SKM-1 (cell line): Measurements from ENCODE around the gene MOB3B.
"Not testable (repeated sequence)": the region's sequence is repeated elsewhere in the genome, so short reads cannot be mapped to it uniquely, and the experiment has no call there.

Experiments
- DNase-seq: peaks from one replicate; lab custom pipeline; 2025; ENCODE audit not compliant: unreplicated experiment; lab: John Stamatoyannopoulos, UW

Gene MOB3B

DNA sequence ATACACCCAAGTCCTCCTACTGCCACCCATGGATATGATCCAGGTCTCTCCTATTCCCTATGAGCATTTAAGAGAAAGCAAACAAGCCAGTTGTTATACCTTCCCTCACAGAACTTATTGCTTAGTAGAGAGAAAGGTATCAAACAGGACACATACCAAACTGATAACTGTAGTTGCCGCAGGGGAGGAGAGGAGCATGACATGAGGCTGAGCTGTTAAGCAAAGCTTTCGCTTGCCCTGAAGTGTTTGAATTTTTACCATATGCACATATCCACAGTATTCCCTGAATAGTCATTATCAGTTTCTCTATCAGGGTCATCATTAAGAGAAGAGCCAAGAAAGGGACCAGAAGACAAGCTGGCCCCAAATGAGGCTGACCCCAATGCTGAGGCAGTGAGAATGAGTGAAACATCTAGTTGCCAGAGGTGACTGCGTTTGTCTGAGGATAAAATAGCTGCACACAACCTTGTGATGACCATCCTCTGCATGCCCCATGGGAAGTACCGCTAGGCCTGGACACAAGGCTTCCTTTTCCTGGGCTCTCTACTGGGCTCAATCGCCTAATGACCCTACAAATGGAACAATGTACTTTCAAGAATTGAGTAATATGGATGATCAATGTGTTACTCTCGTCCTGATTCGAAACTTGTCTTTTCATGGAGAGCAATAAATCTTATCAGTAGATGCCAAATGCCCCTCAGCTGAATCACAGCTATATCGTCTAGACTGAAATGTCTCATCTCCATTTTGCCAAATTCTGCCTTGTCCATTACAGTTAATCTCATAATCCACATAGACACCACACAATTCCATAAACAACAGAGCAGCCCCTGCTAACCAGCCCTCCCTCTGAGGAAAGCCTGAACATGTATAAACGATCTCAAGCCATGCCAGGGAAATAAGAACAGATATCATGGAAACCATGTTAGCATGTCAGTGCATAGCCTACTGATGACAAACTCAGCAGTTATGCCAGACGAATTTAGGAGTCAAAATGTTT lies 9.8 kb downstream of the MOB3B start:
- no peak for DNase-seq

DNA sequence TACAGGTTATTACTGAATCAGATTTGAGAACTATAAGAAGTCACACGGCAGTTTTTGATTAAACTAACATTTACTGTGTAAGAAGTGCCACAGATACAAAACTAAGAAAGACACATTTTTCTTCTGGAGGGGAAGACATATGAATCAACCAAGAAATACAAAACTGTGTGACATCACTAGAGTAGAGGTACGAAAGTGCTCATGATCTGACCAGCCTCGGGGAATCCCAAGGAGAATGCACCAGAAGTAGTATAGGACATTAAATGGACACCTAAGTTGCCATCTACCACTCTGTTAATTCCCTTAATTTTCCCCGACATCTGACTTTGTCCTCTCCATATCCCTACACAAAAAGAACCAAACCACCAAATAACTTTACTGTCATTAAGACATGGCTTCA lies 10.8 kb downstream of the MOB3B start:
- no peak for DNase-seq

DNA sequence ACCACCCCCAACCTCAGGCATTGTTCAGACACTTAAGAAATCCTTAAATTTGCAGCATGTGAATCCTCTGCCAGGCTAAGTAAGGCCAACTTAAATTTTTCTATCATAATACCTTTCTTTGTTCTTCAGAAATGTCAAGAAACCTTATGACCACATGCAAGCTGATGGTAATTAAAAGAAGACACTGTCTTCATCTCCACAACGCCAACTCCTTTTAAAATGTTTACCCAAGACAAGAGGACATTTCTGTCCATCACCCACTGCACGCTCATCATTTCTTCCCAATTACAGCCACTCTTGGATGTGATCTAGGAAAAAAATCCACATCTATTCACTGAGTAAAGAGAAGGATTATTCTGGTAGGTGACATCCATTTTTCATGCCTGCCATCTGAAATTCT lies 11.6 kb downstream of the MOB3B start:
- no peak for DNase-seq

DNA sequence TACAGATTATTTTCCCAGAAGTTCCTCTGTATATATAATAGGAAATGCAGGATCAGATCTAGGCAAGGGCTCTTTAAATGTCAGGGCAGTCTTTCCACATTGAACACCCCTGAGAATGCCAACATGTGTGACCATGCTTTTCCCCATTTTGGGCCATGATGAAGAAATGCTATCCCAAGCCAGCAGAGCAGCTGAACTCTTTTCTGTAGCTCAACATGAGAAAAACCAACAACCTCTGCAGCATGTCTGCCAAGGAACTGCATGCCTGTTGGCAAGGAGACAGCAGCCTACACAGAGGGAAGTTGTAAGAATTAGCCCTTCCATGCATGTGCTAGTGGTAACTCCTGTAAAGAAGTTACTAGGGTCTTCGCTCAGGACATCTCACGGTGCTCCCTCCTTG lies 15.1 kb downstream of the MOB3B start:
- DNase-seq = no peak

DNA sequence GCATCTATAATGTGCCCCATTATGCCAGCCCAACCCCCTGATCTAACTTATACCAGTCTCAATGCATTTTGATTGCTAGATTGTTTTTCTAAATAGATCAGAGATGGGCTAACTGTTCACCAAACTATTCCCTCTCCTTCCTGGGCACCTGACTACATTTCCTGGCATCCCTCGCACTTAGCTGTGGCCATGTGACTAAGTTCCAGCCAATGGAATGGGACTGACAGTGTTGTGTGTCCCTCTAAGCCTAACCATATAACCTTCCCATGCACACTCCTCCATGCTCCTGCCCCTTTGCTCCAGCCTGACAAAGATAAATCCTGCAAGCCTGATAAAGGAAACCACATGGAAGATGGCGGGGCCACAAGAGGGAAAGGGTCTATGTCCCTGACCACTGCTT lies 17.8 kb downstream of the MOB3B start:
- no peak for DNase-seq

DNA sequence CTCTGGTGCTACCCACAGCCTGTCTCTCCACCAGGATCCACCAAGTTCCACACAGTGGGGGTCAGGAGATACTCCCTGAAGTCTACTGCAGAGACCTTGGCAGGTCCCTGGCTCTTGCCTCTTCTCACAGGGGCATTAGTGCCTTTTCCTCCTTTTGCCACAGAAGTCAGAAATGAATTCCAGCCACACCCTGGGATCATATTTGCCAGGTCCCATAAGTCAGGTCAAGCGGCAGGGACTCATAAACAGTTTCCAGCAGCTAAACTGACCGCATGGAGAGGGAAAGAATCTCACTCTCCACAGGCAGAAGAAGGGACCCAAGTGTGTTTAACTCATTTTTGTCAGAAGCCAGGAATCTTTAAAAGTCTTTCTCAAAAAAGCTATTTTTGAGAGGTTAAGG lies 18.8 kb downstream of the MOB3B start:
- no peak for DNase-seq

DNA sequence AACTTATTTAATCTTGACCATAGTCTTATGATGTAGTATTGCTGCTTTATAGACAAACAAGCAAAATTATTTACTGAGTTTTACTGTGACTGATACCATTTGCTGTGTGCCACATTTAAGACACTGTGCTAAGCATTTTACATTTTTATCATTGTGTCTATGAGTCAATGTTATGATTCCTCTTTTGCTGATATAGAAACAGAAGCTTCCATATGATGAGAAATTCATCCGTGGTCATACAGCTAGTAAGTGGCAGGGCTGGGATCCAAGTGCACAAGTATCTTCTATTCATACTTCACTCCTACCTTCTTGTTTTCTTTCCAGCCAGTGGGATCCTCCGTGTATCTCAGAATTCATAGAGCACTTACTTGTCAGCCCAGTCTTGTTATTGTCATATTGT lies 22.6 kb downstream of the MOB3B start:
- DNase-seq = no peak

DNA sequence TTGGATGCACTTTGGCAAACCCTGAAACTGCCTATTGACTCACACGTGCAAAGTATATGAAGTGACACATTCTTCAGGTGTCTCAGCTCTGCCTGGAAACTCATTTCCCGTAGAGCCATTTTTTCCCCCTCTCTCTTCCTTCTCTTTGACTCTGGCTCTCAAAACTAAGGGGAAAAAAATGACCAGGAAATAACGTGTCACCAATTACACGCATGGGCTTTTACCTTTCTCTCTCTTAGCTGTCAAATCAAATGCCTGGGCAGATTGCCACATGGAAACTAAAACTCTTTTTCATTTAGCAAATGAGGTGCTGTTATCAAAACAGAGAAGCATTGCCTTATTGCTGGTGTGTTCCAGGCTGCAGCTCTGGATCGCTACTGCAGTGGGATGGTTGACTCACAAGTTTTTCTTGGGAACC lies 23.9 kb downstream of the MOB3B start:
- no peak for DNase-seq

DNA sequence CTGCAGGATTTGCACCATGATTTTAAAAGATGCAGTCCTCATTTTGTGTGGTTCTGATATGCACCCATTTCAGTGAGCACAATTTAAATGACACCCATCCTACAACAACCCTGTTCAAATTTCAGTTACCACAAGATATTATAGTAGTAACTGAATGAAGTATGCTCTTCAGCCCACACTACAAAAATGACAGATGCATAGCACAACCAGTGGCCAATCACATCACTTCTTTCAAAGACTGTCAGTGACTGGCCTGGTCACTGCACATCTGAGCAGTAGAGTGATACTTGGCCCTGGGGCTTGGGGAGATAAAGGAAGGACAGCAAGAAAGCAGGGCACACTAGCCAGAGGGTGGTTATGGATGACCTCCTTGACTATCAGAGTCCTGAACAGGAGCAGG lies 25.4 kb downstream of the MOB3B start:
- DNase-seq = no peak

DNA sequence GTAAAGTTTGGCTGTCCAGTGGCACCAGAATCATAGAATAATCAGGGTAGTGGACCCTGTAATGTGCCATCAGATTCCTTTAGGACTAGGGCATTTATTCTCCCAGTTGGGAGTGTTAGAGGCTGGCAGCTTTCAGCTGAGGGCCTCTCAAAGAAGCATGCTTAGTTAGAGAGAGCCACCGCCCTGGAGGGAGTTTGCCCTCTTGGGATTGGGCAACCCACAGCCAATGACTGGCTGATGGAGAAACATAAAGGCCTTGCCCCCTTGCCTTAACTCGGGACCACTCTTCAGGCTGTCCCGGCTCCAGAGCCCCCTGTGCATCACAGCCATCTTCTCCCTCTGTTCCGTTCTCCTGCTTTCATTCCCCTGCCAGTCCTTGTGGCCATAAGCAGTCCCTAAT lies 26.0 kb downstream of the MOB3B start:
- DNase-seq = no peak

DNA sequence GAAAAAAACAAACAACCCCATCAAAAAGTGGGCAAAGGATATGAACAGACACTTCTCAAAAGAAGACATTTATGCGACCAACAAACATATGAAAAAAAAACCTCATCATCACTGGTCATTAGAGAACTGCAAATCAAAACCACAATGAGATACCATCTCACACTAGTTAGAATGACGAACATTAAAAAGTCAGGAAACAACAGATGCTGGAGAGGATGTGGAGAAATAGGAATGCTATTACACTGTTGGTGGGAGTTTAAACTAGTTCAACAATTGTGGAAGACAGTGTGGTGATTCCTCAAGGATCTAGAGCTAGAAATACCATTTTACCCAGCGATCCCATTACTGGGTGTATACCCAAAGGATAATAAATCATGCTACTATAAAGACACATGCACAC lies 28.7 kb downstream of the MOB3B start:
- not testable (repeated sequence) for DNase-seq

DNA sequence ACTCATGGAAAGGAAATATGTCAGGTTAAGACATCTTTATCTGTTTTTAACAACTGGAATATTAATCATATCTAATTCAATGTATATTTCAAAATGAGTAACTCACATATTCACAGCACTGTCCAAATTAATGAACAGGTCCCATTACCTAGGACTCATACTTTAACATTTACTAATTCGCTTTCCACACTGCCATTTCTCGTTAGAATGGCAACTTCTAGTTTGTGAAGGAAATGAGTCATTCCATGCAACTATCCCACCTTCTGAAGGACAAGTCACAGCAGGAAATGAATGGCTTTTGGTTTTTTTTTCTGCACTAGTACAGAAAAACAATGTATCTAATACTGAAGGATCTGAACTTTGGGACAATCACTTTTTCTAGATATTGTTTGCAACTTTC lies 30.2 kb downstream of the MOB3B start:
- no peak for DNase-seq

DNA sequence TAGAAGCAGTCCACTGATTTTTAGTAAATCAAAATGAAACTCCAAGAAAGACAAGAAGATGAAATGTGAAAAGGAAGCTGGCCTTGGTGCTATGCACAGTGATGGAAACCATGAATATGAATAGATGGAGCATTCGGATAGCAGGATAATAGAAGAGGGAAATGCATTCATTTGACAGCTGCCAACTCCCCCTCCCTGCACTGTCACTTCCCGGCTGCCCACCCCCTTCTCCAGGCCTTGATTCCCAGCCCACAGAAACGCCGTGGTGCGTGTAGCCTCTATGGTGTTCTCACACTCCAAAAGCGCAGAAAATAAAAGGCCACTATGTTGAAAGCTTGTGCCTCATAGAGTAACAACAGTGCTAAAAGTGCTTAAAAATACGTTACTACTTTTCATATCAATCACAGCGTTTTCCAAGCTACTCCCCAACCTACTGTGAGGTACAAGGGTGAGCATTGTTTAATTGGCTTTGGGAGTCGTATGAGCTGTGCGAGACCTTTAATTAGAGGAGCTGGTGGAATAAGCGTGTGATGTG lies 31.7 kb downstream of the MOB3B start:
- no peak for DNase-seq

DNA sequence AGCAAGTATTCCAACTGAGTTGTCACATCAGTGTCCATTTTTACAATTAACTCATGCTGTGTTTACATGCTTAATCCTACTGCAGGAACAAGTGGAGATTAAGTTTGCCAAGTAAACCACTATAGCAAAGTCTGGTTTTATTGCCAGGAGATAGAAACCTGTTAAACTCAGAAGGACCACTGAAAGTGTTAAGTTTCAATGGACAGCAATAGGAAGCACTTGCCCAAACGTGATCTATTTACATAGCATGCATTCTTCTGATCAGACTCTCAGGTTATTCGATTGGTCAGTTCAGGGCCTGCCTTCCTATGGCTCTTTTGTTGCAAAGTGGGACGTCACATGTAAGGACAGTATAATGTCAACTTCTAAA lies 33.5 kb downstream of the MOB3B start:
- DNase-seq = no peak

DNA sequence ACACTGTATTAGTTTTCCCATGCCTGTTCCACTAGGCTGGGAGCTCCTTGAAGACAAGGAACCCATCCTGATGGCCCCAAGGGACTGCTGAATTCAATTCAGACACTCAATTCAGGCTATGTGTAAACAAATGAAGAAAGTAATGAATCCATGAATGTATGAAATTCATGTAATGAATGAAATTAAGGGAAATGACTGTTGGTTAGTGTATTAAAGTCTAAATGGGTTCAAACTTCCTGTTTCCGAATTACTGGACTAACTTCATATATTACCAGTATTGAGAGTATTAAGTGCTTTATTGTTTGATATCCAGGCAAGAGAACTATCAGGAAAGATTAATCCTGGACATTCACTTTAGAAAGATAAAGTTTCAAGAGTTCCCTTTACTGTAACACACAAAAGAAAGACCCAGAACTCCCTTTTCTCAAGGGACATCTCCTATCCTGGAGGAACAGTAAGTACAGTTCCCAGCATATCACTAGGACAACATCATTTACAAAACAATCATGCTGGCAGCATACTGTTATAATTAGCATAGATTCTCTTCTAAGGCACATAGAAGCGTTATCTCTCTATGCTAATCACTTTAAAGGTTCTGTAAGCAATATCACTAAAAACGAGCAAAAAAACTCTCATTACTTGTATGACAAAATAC lies 34.0 kb downstream of the MOB3B start:
- DNase-seq = no peak

DNA sequence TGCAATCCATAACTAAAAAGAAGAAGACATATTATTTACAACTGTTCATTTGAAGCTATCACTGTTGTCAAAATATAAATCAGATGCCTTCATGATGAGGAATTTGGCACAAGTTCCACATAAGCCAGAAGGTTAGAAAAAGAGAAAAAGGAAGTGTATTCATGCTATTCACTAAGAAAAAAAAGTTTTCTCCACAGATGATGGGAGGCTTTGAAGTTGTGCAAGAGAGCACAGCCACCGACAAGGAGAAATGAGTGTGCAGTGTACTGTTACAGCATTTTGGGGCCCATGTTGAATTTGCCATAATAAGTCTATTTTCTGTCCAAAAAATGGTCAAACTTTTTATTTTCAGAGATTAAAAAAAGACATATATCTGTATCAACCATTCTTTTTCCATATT lies 38.5 kb downstream of the MOB3B start:
- peak; percentile 74 for DNase-seq

DNA sequence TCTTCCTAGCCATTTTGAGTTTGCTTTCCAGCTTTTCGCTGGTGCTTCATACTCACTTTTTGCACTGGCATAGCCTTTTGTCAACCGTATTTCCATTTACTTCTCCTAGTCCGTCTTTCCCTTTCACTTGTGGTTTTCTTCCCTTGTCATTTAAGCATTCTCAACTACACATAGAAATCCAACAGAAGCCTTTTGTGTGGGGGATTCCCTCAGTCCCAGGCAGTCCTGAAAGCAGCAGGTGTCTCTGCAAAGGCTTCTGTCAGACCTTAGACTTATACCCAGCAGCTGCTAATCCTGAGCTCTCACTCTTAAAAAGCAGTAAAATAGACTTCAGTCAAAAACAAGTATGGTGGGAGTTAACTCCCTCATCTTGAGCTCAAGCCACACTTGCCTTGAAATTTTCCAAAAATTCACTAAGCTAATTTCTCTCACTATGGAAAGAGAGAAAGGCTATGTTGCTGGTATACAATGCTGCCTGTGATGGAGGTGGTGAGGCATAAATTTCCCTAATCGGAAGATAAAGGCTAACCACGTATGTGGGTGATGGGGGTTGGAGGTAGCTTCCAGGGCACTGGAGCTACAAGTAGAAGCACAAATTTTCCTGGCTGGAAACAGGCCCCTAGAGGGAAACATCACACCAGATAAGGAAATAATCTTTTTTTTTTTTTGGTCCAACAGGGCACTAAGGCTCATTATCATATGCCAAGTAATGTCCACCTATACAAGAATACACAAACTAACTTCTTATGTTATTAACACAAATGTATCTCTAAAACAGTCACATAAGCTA lies 40.3 kb downstream of the MOB3B start:
- DNase-seq = no peak

DNA sequence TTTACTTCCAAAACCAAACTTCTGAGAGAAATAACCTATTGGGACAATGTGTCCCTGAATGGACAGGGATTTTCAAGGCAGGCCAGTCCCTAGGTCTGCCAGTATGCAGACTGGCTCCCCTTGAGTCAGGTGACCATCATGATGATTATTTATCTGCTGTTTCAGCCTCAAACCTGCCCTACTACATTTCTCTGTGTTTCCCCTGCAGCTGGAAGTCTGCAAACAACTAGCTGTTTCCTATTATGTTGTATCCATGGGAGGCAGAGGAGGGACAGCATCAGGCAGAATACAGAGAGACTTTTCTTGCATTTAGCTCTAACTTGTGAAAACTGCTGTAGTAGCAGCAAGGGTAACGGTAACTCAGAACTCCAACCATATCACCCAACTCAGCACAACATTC lies 41.7 kb downstream of the MOB3B start:
- DNase-seq = no peak

DNA sequence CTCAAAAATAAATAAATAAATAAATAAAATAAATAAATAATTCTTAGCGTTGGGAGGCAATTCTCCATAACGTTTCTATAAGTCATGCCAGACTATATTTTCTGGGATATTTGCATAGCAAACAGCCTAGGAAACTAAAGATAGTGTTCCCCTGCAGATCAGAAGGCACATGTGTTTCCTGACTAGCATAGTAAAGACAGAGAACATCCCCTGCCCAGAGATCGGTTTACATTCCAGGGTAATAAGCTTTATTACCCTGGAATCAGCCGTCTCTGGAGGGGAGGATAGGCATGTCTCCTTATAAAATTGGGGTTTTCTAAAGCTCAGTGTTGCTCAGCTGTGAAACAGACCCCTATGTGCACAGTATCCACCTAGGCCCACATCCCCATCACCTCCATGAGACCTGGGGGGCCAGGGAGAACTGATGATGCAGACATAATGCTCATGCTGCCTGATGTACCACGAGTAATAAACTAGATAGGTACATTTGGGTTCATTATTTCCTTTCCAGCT lies 42.4 kb downstream of the MOB3B start:
- no peak for DNase-seq

DNA sequence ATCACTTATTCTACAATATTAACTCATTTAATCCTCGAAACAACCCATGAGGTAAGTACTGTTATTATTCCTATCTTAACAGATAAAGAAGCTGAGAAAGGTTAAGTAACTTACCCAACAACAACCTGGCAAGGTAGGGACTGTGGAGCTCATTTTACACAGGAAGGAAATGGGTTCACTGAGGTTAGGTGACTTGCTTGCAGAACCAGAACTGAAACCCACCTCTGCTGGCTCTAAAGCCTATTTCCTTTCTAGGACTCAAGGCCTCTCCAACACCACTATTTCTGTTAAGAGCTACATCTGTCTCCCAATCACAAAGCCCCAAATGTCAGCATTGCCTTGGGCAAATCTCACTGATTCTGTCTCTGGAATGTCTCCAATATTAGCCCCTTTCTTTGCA lies 44.5 kb downstream of the MOB3B start:
- DNase-seq = no peak

DNA sequence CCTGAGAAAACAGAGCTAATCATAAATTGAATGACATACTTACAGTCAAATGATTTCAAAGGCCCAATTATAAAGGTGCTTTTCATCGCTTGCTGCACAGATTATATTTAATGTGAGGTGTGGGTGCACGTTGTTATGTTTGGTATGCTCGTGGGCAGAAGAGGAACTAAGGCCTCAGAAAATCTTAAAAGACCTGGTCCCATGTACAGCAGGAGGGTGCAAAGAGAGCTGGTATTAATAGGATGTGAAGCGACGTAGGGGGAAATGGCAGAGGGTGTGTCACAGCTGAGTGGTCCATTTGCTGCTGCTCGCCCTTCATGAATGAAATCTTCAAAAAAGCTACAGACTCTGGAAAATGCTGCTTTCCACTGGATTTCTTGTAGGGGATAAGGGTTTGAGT lies 46.0 kb downstream of the MOB3B start:
- no peak for DNase-seq
